ENCODE measurements around the gene ALKBH2. TPM values are rescaled to one million over a fixed set of nuclear protein-coding genes. Genes with fewer than 3 reads are reported as not detected.

The ALKBH2 gene
- total RNA-seq, 1 donor from 2014 or later: 18.6 TPM

- TF ChIP-seq CTCF (IDR thresholded peaks at IDR 0.05): no peak
- intact Hi-C loops (cut with DNase I): no loop called here
- Histone ChIP-seq H3K27ac (no peak overlapping the region), H3K4me3 (no peak overlapping the region), H3K4me1 (no peaks in the 10 kb centered on the region), H3K27me3 (no peaks in the 10 kb centered on the region), H3K9me3 (no peaks in the 10 kb centered on the region), H3K36me3 (peaks cover 77 to 83% of the 10 kb centered on the region in 2 donors)
- DNase-seq (ENCODE audit: low spot score in 2 of 2): no peak
Observed at GRCh38 chr12:109084425-109084824, 8.8 kb downstream of the ALKBH2 start.

DNA sequence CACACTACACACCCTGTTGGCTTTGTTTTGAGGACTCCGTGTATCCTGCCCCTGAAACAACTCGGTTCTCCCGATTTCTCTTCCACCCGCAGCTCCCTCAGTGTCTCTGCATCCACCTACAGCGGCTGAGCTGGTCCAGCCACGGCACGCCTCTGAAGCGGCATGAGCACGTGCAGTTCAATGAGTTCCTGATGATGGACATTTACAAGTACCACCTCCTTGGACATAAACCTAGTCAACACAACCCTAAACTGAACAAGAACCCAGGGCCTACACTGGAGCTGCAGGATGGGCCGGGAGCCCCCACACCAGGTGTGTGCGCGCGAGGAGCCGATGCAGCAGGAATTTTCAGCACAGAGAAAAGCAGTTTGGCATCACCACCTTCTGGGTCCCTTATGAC lies 10.5 kb downstream of the ALKBH2 start:
- Histone ChIP-seq H3K27ac (no peak overlapping the region), H3K4me3 (no peak overlapping the region), H3K4me1 (no peaks in the 10 kb centered on the region), H3K9me3 (no peaks in the 10 kb centered on the region), H3K27me3 (no peaks in the 10 kb centered on the region), H3K36me3 (peaks cover 70 to 78% of the 10 kb centered on the region in 2 donors)
- intact Hi-C loops (cut with DNase I): no loop called here
- DNase-seq (ENCODE audit: low spot score in 2 of 2): no peak
- no peak for TF ChIP-seq CTCF (IDR thresholded peaks at IDR 0.05)

- no peaks in the 10 kb centered on the region for H3K9me3 ChIP-seq
- no peak overlapping the region for H3K27ac ChIP-seq
- peaks cover 46 to 67% of the 10 kb centered on the region in 2 donors for H3K36me3 ChIP-seq
- no peak overlapping the region for H3K4me3 ChIP-seq
- no peak for DNase-seq (ENCODE audit: low spot score in 2 of 2)
- intact Hi-C loops (cut with DNase I): no loop called here
- TF ChIP-seq CTCF (IDR thresholded peaks at IDR 0.05): no peak
- no peaks in the 10 kb centered on the region for H3K27me3 ChIP-seq
- no peaks in the 10 kb centered on the region for H3K4me1 ChIP-seq
Observed at GRCh38 chr12:109074866-109075265, 18.4 kb downstream of the ALKBH2 start.

- TF ChIP-seq CTCF (IDR thresholded peaks at IDR 0.05): no peak
- intact Hi-C loops (cut with DNase I): no loop called here
- no peaks in the 10 kb centered on the region for H3K27me3 ChIP-seq
- peaks cover 56 to 70% of the 10 kb centered on the region in 2 donors for H3K36me3 ChIP-seq
- no peaks in the 10 kb centered on the region for H3K4me1 ChIP-seq
- no peak overlapping the region for H3K4me3 ChIP-seq
- DNase-seq (ENCODE audit: low spot score in 2 of 2): no peak
- H3K27ac ChIP-seq: no peak overlapping the region
- H3K9me3 ChIP-seq: no peaks in the 10 kb centered on the region
Observed at GRCh38 chr12:109069307-109070271, 23.7 kb downstream of the ALKBH2 start.

- Histone ChIP-seq H3K4me1 (no peaks in the 10 kb centered on the region), H3K36me3 (peaks cover 38 to 46% of the 10 kb centered on the region in 2 donors), H3K9me3 (no peaks in the 10 kb centered on the region), H3K27ac (no peak overlapping the region), H3K4me3 (no peak overlapping the region), H3K27me3 (no peaks in the 10 kb centered on the region)
- intact Hi-C loops (cut with DNase I): no loop called here
- TF ChIP-seq CTCF (IDR thresholded peaks at IDR 0.05): no peak
- DNase-seq (ENCODE audit: low spot score in 2 of 2): no peak
Observed at GRCh38 chr12:109065853-109066193, 27.4 kb downstream of the ALKBH2 start.
